H9 (cell line): ENCODE data around the gene ZMIZ1. TPM values are rescaled to one million over a fixed set of nuclear protein-coding genes. Genes with fewer than 3 reads are reported as not detected.
A peak's percentile ranks its signal among the peaks of the same experiment; 100 is the strongest.

Experiments used
- DNase-seq: peaks from one replicate; pipeline ENCODE4 v3.0.0-alpha.2; 2017
- H2AFZ ChIP-seq: one replicate; pipeline ENCODE4 v1.6.1; 2013; ENCODE audit warnings: mild to moderate bottlenecking, low read length, control low read depth, moderate library complexity
- H2AK5ac ChIP-seq: 2 replicates; pipeline ENCODE4 v1.6.1; 2013; ENCODE audit warnings: low read length, control low read depth, mixed read lengths; ENCODE audit not compliant: insufficient read length
- H2BK120ac ChIP-seq: one replicate; pipeline ENCODE4 v1.6.1; 2013; ENCODE audit warnings: low read depth, mild to moderate bottlenecking, low read length, control low read depth, inconsistent platforms; ENCODE audit not compliant: poor library complexity, severe bottlenecking
- H2BK12ac ChIP-seq: 2 replicates; pipeline ENCODE4 v1.6.1; 2013; ENCODE audit warnings: low read length, control low read depth, mixed read lengths, low read depth; ENCODE audit not compliant: insufficient read length
- H2BK15ac ChIP-seq: 2 replicates; pipeline ENCODE4 v1.6.1; 2013; ENCODE audit warnings: low read depth, low read length, control low read depth
- H2BK20ac ChIP-seq: one replicate; pipeline ENCODE4 v1.6.1; 2013; ENCODE audit warnings: low read depth, mild to moderate bottlenecking, low read length, control low read depth, inconsistent platforms; ENCODE audit not compliant: poor library complexity, severe bottlenecking
- H2BK5ac ChIP-seq: 2 replicates; pipeline ENCODE4 v1.6.1; 2013; ENCODE audit warnings: low read length, control low read depth, mixed read lengths; ENCODE audit not compliant: insufficient read length
- H3K14ac ChIP-seq: 2 replicates; pipeline ENCODE4 v1.6.1; 2013; ENCODE audit warnings: low read length, control low read depth; ENCODE audit not compliant: insufficient read depth
- H3K18ac ChIP-seq: 2 replicates; pipeline ENCODE4 v1.6.1; 2013; ENCODE audit warnings: low read depth, mild to moderate bottlenecking, mixed read lengths, low read length, control low read depth; ENCODE audit not compliant: insufficient read length
- H3K23ac ChIP-seq: 2 replicates; pipeline ENCODE4 v1.6.1; 2013; ENCODE audit warnings: low read length, control low read depth, mixed read lengths, low read depth; ENCODE audit not compliant: insufficient read length
- H3K23me2 ChIP-seq: 2 replicates; pipeline ENCODE4 v1.6.1; 2013; ENCODE audit warnings: low read depth, mild to moderate bottlenecking, mixed read lengths, low read length, control low read depth; ENCODE audit not compliant: insufficient read length, poor library complexity, severe bottlenecking
- H3K27ac ChIP-seq: 2 replicates; pipeline ENCODE4 v1.5.1; 2013; ENCODE audit warnings: low read length, control low read depth, mixed read lengths, low read depth; ENCODE audit not compliant: insufficient read length
- H3K27me3 ChIP-seq: 2 replicates; pipeline ENCODE4 v1.6.1; 2013; ENCODE audit warnings: low read length, control low read depth, inconsistent platforms; ENCODE audit not compliant: insufficient read depth
- H3K4ac ChIP-seq: 2 replicates; pipeline ENCODE4 v1.6.1; 2013; ENCODE audit warnings: low read depth, mild to moderate bottlenecking, control low read depth, inconsistent platforms, low read length, moderate library complexity
- H3K4me1 ChIP-seq: 2 replicates; pipeline ENCODE4 v1.6.1; 2013; ENCODE audit warnings: low read length, control low read depth, inconsistent platforms; ENCODE audit not compliant: insufficient read depth
- H3K4me2 ChIP-seq: 2 replicates; pipeline ENCODE4 v1.6.1; 2013; ENCODE audit warnings: low read length, control low read depth, mixed read lengths; ENCODE audit not compliant: insufficient read length, insufficient read depth
- H3K56ac ChIP-seq: 2 replicates; pipeline ENCODE4 v1.6.1; 2013; ENCODE audit warnings: low read depth, mild to moderate bottlenecking, mixed read lengths, low read length, control low read depth; ENCODE audit not compliant: insufficient read length
- H3K79me1 ChIP-seq: 2 replicates; pipeline ENCODE4 v1.6.1; 2013; ENCODE audit warnings: low read depth, mild to moderate bottlenecking, moderate library complexity, low read length, control low read depth, inconsistent platforms; ENCODE audit not compliant: insufficient read depth, poor library complexity, severe bottlenecking
- H3K79me2 ChIP-seq: 2 replicates; pipeline ENCODE4 v1.6.1; 2013; ENCODE audit warnings: low read length, control low read depth, inconsistent platforms; ENCODE audit not compliant: insufficient read depth
- H3K9ac ChIP-seq: 2 replicates; pipeline ENCODE4 v1.6.1; 2013; ENCODE audit warnings: low read length, control low read depth, mixed read lengths; ENCODE audit not compliant: insufficient read length; ENCODE audit errors: extremely low read depth
- H3K9me3 ChIP-seq: one replicate; pipeline ENCODE4 v1.6.1; 2013; ENCODE audit warnings: low read depth, low read length, inconsistent platforms; ENCODE audit not compliant: control insufficient read depth
- H3T11ph ChIP-seq: one replicate; pipeline ENCODE4 v1.6.1; 2013; ENCODE audit warnings: mild to moderate bottlenecking, low read length, control low read depth, inconsistent platforms
- H4K20me1 ChIP-seq: one replicate; pipeline ENCODE4 v1.6.1; 2013; ENCODE audit not compliant: control insufficient read depth, insufficient read length, insufficient read depth
- H4K5ac ChIP-seq: 2 replicates; pipeline ENCODE4 v1.6.1; 2013; ENCODE audit warnings: low read depth, mild to moderate bottlenecking, mixed read lengths, low read length, control low read depth; ENCODE audit not compliant: insufficient read length
- H4K8ac ChIP-seq: replicated peaks from 2 replicates; pipeline ENCODE4 v1.6.1; 2013; ENCODE audit warnings: low read length, control low read depth, mixed read lengths, low read depth; ENCODE audit not compliant: insufficient read length
- H4K91ac ChIP-seq: 2 replicates; pipeline ENCODE4 v1.6.1; 2013; ENCODE audit warnings: low read depth, mild to moderate bottlenecking, moderate library complexity, mixed read lengths, low read length, control low read depth; ENCODE audit not compliant: insufficient read length
- H3K27ac Mint-ChIP-seq, 3 experiments: 2 replicates in 2 of 3; 3 replicates in 1 of 3; pipeline ENCODE4 v1.8.0; 2020 to 2021; ENCODE audit warnings: mixed read lengths in 3 of 3, mild to moderate bottlenecking in 1 of 3, moderate library complexity in 1 of 3
- H3K27me3 Mint-ChIP-seq: 2 replicates; pipeline ENCODE4 v1.8.0; 2021; ENCODE audit warnings: low read depth, mild to moderate bottlenecking, moderate library complexity, mixed read lengths
- H3K36me3 Mint-ChIP-seq, 3 experiments: 2 replicates in 2 of 3; 3 replicates in 1 of 3; pipeline ENCODE4 v1.8.0; 2020 to 2021; ENCODE audit warnings: low read depth in 3 of 3, mixed read lengths in 3 of 3; ENCODE audit not compliant: insufficient read depth in 1 of 3
- H3K4me1 Mint-ChIP-seq, 2 experiments: 2 replicates each; pipeline ENCODE4 v1.8.0; 2020; ENCODE audit warnings: mixed read lengths in 2 of 2
- H3K4me3 Mint-ChIP-seq, 2 experiments: 2 replicates in 1 of 2; 3 replicates in 1 of 2; pipeline ENCODE4 v1.8.0; 2020 to 2021; ENCODE audit warnings: mild to moderate bottlenecking in 2 of 2, mixed read lengths in 2 of 2, moderate library complexity in 1 of 2
- H3K9me3 Mint-ChIP-seq, 2 experiments: 2 replicates in 1 of 2; 3 replicates in 1 of 2; pipeline ENCODE4 v1.8.0; 2020; ENCODE audit warnings: mild to moderate bottlenecking in 2 of 2, mixed read lengths in 2 of 2, moderate library complexity in 1 of 2
- WGBS: extraction: QIAGEN DNeasy Blood & Tissue Kit; methylation state at CpG from one replicate; pipeline ENCODE4 v1.1.7; 2013; ENCODE audit warnings: missing lambda C conversion rate, low lambda C conversion rate, mixed read lengths; ENCODE audit not compliant: insufficient read length; ENCODE audit errors: extremely low coverage; 5-methylcytosine and 5-hydroxymethylcytosine counted together
- total RNA-seq: library from RNA; stranded (reverse); gene quantifications from 2 replicates; pipeline ENCODE4 v1.2.1, GENCODE V29; 2021
- TF ChIP-seq, protein P1 (sequence below): fragments of 200-600 bp; sonication (generic); conservative IDR thresholded peaks from 3 replicates; pipeline ENCODE4 v1.8.0; 2021; ENCODE audit warnings: antibody characterized with exemption, mild to moderate bottlenecking

ZMIZ1 gene
- total RNA-seq, 1 experiment from 2014 or later = 36.9 TPM

DNA sequence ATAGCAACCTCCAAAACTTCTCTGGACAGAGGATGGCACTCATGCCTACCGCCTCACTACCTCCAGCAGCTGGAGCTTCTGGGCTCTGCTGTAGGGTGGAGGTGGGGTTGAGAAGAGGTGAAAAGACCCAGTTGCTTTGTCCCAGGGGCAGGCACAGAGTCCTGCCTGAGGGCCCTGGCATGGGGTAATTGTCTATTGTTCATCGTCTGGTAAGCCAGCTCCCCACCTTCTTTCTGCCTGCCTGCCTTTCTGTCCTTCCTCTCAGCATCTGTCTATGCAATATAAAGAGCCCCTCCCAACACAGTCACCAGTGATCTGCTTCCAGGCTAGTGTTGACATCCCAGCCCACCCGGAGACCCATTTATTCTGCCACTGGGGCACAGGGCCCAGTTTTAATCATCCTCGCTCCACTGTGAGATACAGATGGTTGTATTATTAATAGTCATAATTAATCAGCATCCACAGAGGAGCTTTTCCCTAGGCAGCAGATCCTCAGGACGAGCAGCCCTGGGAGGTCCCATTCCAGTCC, 39.0 kb downstream of the ZMIZ1 start:
- Histone ChIP-seq H2BK15ac (no peak overlapping the region), H3K27me3 (no peaks in the 10 kb centered on the region), H3K4me1 (peaks cover 7% of the 10 kb centered on the region; the same call in 1 of the 2 replicates), H3K23me2 (no peaks in the 10 kb centered on the region), H2BK5ac (no peak overlapping the region), H3K4ac (no peak overlapping the region), H3K79me2 (peaks cover 16% of the 10 kb centered on the region; the same call in 1 of the 2 replicates), H3T11ph (no peak overlapping the region), H2AK5ac (no peak overlapping the region), H3K9ac (no peak overlapping the region), H4K20me1 (no peaks in the 10 kb centered on the region), H3K23ac (no peak overlapping the region), H2BK12ac (no peak overlapping the region), H3K79me1 (peaks cover 11% of the 10 kb centered on the region), H4K8ac (no peak overlapping the region), H3K4me2 (no peak overlapping the region), H2AFZ (no peak overlapping the region), H4K5ac (no peak overlapping the region), H2BK120ac (no peak overlapping the region), H4K91ac (no peak overlapping the region), H3K56ac (no peak overlapping the region), H2BK20ac (no peak overlapping the region), H3K18ac (no peak overlapping the region), H3K9me3 (no peaks in the 10 kb centered on the region), H3K14ac (no peak overlapping the region), H3K27ac (no peak overlapping the region)
- Mint-ChIP-seq H3K27me3 (no peaks in the 10 kb centered on the region), H3K4me3 (no peak overlapping the region), H3K9me3 (no peaks in the 10 kb centered on the region), H3K27ac (peak overlapping the region in 1 of 3 experiments; percentile 3; a peak in 2 of 7 replicates), H3K4me1 (peaks cover 48 to 61% of the 10 kb centered on the region in 2 experiments), H3K36me3 (peaks cover 3 to 20% (median 5%) of the 10 kb centered on the region in 3 experiments; a peak in 5 of 7 replicates)
- TF ChIP-seq, protein P1, sequence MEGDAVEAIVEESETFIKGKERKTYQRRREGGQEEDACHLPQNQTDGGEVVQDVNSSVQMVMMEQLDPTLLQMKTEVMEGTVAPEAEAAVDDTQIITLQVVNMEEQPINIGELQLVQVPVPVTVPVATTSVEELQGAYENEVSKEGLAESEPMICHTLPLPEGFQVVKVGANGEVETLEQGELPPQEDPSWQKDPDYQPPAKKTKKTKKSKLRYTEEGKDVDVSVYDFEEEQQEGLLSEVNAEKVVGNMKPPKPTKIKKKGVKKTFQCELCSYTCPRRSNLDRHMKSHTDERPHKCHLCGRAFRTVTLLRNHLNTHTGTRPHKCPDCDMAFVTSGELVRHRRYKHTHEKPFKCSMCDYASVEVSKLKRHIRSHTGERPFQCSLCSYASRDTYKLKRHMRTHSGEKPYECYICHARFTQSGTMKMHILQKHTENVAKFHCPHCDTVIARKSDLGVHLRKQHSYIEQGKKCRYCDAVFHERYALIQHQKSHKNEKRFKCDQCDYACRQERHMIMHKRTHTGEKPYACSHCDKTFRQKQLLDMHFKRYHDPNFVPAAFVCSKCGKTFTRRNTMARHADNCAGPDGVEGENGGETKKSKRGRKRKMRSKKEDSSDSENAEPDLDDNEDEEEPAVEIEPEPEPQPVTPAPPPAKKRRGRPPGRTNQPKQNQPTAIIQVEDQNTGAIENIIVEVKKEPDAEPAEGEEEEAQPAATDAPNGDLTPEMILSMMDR = no peak
- DNase-seq = no peak
- no CpG with 5 or more reads among the region's 5 CpGs for WGBS
